HL-60/S4 (cell line): ENCODE results near the gene ADGRE1.

ENCODE experiments used
- in situ Hi-C: fragments of 300-500 bp; cut with MboI; formaldehyde crosslinking; loops from 2 replicates; pipeline ENCODE4 v1.14.3; 2022; ENCODE audit warnings: low sequenced_read_pairs

Gene ADGRE1

GRCh38 chr19:6947745-6948144 lies 60.4 kb downstream of the ADGRE1 start:
- in situ Hi-C loops = no loop called here

GRCh38 chr19:6948884-6949283 lies 61.5 kb downstream of the ADGRE1 start:
- in situ Hi-C loops = no loop called here

GRCh38 chr19:6952956-6953355 lies 65.6 kb downstream of the ADGRE1 start:
- in situ Hi-C loops = no loop called here

- in situ Hi-C loops = no loop called here
Observed at GRCh38 chr19:6955082-6955481, 67.7 kb downstream of the ADGRE1 start.

- in situ Hi-C loops = no loop called here
Observed at GRCh38 chr19:6956573-6956972, 69.2 kb downstream of the ADGRE1 start.

GRCh38 chr19:6958791-6959190 lies 71.4 kb downstream of the ADGRE1 start:
- in situ Hi-C loops = no loop called here

- in situ Hi-C loops = no loop called here
Observed at GRCh38 chr19:6963244-6963852, 76.0 kb downstream of the ADGRE1 start.

GRCh38 chr19:6963937-6964336 lies 76.6 kb downstream of the ADGRE1 start:
- in situ Hi-C loops = no loop called here

- in situ Hi-C loops = no loop called here
Observed at GRCh38 chr19:6967967-6968366, 80.6 kb downstream of the ADGRE1 start.

GRCh38 chr19:6969490-6969889 lies 82.1 kb downstream of the ADGRE1 start:
- in situ Hi-C loops = no loop called here

- in situ Hi-C loops = no loop called here
Observed at GRCh38 chr19:6970021-6970420, 82.6 kb downstream of the ADGRE1 start.

GRCh38 chr19:6970443-6970842 lies 83.1 kb downstream of the ADGRE1 start:
- in situ Hi-C loops = no loop called here

GRCh38 chr19:6971366-6971765 lies 84.0 kb downstream of the ADGRE1 start:
- in situ Hi-C loops = no loop called here

GRCh38 chr19:6976197-6976596 lies 88.8 kb downstream of the ADGRE1 start:
- in situ Hi-C loops = no loop called here

- in situ Hi-C loops = no loop called here
Observed at GRCh38 chr19:6979399-6979798, 92.0 kb downstream of the ADGRE1 start.

- in situ Hi-C loops = no loop called here
Observed at GRCh38 chr19:6983448-6983847, 96.1 kb downstream of the ADGRE1 start.

GRCh38 chr19:6987850-6988249 lies 100.5 kb downstream of the ADGRE1 start:
- in situ Hi-C loops = no loop called here

GRCh38 chr19:6988257-6988656 lies 100.9 kb downstream of the ADGRE1 start:
- in situ Hi-C loops = no loop called here
